Measurements from ENCODE around the gene TACC2.

Gene TACC2

GRCh38 chr10:122124342-122124741, 135.4 kb downstream of the TACC2 start:
- Histone ChIP-seq H3K4me3 (ENCODE audit: low read depth, low read length, poor library complexity, severe bottlenecking) (no peak overlapping the region), H3K79me2 (ENCODE audit: insufficient read depth, low read length) (no peaks in the 10 kb centered on the region), H3K4me1 (ENCODE audit: insufficient read depth, low read length, severe bottlenecking) (no peaks in the 10 kb centered on the region), H4K20me1 (ENCODE audit: insufficient read depth, low read length) (no peaks in the 10 kb centered on the region), H3K27me3 (ENCODE audit: insufficient read depth, low read length) (no peaks in the 10 kb centered on the region), H3K9me2 (ENCODE audit: low read depth, low read length) (no peaks in the 10 kb centered on the region), H3K36me3 (ENCODE audit: insufficient read depth, low read length) (no peaks in the 10 kb centered on the region), H3F3A (ENCODE audit: insufficient read depth, low read length) (no peaks in the 10 kb centered on the region), H3K9ac (ENCODE audit: low read length) (no peak overlapping the region), H3K9me3 (ENCODE audit: low read length) (no peaks in the 10 kb centered on the region), H2AFZ (ENCODE audit: low read length) (no peak overlapping the region), H3K27ac (ENCODE audit: low read depth, low read length, poor library complexity, severe bottlenecking) (no peak overlapping the region), H3K4me2 (ENCODE audit: low read length) (no peak overlapping the region)
- no peak for TF ChIP-seq EZH2 (IDR thresholded peaks at IDR 0.05; ENCODE audit: borderline replicate concordance, low read length)

- Histone ChIP-seq H3K4me1 (ENCODE audit: insufficient read depth, low read length, severe bottlenecking) (no peaks in the 10 kb centered on the region), H4K20me1 (ENCODE audit: insufficient read depth, low read length) (no peaks in the 10 kb centered on the region), H3K4me2 (ENCODE audit: low read length) (no peak overlapping the region), H3K9me3 (ENCODE audit: low read length) (no peaks in the 10 kb centered on the region), H3K4me3 (ENCODE audit: low read depth, low read length, poor library complexity, severe bottlenecking) (no peak overlapping the region), H2AFZ (ENCODE audit: low read length) (no peak overlapping the region), H3K79me2 (ENCODE audit: insufficient read depth, low read length) (no peaks in the 10 kb centered on the region), H3K9me2 (ENCODE audit: low read depth, low read length) (no peaks in the 10 kb centered on the region), H3F3A (ENCODE audit: insufficient read depth, low read length) (no peaks in the 10 kb centered on the region), H3K27me3 (ENCODE audit: insufficient read depth, low read length) (no peaks in the 10 kb centered on the region), H3K36me3 (ENCODE audit: insufficient read depth, low read length) (no peaks in the 10 kb centered on the region), H3K27ac (ENCODE audit: low read depth, low read length, poor library complexity, severe bottlenecking) (no peak overlapping the region), H3K9ac (ENCODE audit: low read length) (no peak overlapping the region)
- TF ChIP-seq EZH2 (IDR thresholded peaks at IDR 0.05; ENCODE audit: borderline replicate concordance, low read length) (no peak), CTCF (IDR thresholded peaks at IDR 0.05; ENCODE audit: low read length) (no peak)
Measured at GRCh38 chr10:122124808-122125207, 135.8 kb downstream of the TACC2 start.

DNA sequence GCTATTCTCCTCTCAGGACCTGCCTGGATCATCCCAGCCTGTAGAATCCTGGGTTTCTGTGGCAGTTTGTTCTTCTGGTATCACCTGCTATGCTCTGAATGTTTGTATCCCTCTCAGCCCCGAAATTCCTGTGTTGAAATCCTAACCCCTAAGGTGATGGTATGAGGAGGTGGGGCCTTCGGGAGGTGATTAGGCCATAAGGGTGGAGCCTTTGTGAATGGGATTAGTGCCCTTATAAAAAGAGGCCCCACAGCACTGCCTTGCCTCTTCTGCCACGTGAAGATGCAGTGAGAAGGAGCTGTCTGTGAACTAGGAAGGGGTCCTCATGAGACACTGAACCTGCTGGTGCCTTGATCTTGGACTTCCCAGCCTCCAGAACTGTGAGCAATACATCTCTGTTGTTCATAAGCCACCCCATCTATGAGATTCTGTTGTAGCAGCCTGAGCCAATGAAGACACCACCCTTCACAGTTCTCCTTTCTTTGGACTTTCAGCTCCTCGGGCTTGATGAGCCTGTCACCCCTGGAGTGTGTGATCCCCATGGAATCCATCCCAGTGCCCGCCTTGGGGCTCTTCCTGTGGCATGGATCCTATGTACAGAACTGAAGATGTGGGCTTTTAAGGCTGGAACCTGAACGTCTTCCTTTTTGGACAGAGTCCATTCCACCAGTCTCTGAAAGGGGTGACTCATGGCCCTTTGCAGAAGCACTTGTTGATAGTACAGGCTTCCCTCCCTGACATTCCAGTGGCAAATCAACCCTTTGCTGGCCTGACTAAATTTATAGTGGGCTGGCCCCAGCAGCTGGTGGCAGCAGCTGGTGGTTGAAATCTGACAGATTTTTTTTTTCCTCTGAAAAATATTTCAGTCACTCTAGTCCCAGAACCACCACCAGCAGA, 138.0 kb downstream of the TACC2 start:
- no peak overlapping the region for H3K9ac ChIP-seq (ENCODE audit: low read length)
- no peaks in the 10 kb centered on the region for H3K9me2 ChIP-seq (ENCODE audit: low read depth, low read length)
- no peak overlapping the region for H3K27ac ChIP-seq (ENCODE audit: low read depth, low read length, poor library complexity, severe bottlenecking)
- H3K4me2 ChIP-seq (ENCODE audit: low read length) = no peak overlapping the region
- H3K4me3 ChIP-seq (ENCODE audit: low read depth, low read length, poor library complexity, severe bottlenecking) = no peak overlapping the region
- TF ChIP-seq EZH2 (IDR thresholded peaks at IDR 0.05; ENCODE audit: borderline replicate concordance, low read length) (no peak), CTCF (IDR thresholded peaks at IDR 0.05; ENCODE audit: low read length) (no peak)
- H3K4me1 ChIP-seq (ENCODE audit: insufficient read depth, low read length, severe bottlenecking) = no peaks in the 10 kb centered on the region
- H3K36me3 ChIP-seq (ENCODE audit: insufficient read depth, low read length) = no peaks in the 10 kb centered on the region
- no peaks in the 10 kb centered on the region for H3K79me2 ChIP-seq (ENCODE audit: insufficient read depth, low read length)
- no peaks in the 10 kb centered on the region for H3K9me3 ChIP-seq (ENCODE audit: low read length)
- H3F3A ChIP-seq (ENCODE audit: insufficient read depth, low read length) = no peaks in the 10 kb centered on the region
- H4K20me1 ChIP-seq (ENCODE audit: insufficient read depth, low read length) = no peaks in the 10 kb centered on the region
- no peak overlapping the region for H2AFZ ChIP-seq (ENCODE audit: low read length)
- H3K27me3 ChIP-seq (ENCODE audit: insufficient read depth, low read length) = no peaks in the 10 kb centered on the region
